ENCODE data around the gene FOXP1.

Gene FOXP1

GRCh38 chr3:71227270-71227661 is 356.3 kb downstream of the FOXP1 start:
- no peak for ATAC-seq
- no peak for TF ChIP-seq PATZ1 (CRISPR knock-in tag; IDR thresholded peaks at IDR 0.05; ENCODE audit: borderline replicate concordance)
- TF ChIP-seq GLIS3 (CRISPR knock-in tag; IDR thresholded peaks at IDR 0.05), result no peak
- TF ChIP-seq ZNF70 (CRISPR knock-in tag; IDR thresholded peaks at IDR 0.05), result no peak
- TF ChIP-seq PPARA (CRISPR knock-in tag; IDR thresholded peaks at IDR 0.05; ENCODE audit: borderline replicate concordance), result no peak
- TF ChIP-seq CSDC2 (CRISPR knock-in tag; IDR thresholded peaks at IDR 0.05), result no peak
- TF ChIP-seq, protein P1, sequence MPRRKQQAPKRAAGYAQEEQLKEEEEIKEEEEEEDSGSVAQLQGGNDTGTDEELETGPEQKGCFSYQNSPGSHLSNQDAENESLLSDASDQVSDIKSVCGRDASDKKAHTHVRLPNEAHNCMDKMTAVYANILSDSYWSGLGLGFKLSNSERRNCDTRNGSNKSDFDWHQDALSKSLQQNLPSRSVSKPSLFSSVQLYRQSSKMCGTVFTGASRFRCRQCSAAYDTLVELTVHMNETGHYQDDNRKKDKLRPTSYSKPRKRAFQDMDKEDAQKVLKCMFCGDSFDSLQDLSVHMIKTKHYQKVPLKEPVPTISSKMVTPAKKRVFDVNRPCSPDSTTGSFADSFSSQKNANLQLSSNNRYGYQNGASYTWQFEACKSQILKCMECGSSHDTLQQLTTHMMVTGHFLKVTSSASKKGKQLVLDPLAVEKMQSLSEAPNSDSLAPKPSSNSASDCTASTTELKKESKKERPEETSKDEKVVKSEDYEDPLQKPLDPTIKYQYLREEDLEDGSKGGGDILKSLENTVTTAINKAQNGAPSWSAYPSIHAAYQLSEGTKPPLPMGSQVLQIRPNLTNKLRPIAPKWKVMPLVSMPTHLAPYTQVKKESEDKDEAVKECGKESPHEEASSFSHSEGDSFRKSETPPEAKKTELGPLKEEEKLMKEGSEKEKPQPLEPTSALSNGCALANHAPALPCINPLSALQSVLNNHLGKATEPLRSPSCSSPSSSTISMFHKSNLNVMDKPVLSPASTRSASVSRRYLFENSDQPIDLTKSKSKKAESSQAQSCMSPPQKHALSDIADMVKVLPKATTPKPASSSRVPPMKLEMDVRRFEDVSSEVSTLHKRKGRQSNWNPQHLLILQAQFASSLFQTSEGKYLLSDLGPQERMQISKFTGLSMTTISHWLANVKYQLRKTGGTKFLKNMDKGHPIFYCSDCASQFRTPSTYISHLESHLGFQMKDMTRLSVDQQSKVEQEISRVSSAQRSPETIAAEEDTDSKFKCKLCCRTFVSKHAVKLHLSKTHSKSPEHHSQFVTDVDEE (CRISPR knock-in tag; IDR thresholded peaks at IDR 0.05), result no peak

DNA sequence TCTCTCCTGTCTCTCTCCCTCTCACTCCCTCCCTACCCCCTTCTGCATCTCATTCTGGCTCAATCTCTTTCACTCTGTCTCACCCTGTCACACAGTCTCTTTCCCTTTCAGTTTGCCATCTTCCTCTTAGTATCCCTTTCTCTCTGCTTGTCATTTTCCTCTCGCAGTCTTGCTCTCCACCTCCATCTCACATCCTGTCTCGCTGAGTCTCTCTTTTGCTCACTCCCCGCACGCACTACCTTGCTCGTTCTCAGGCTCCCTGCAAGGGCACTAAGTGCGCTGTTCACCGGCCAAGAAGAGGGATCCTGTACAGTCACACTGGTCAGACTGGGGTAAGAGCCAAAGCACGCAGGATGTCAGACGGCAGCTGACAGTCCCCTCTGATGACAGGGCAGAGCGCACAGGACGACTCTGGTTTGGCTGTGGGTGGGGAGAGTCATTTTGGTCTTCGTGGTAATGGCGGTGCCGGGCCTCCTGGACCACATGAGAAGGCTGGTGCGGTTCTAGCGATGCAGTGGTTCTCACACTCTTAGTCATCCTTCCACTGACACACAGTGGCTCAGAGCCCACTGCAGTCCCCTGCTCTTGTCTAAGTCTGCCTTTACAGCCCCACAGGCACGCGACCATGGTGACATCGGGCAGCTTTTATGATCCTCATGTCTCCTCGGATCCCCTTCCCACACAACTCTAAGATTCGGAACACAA is 356.8 kb downstream of the FOXP1 start:
- ATAC-seq, result no peak; the same call in 1 of the 3 replicates
- TF ChIP-seq CREB5 (CRISPR knock-in tag; IDR thresholded peaks at IDR 0.05; ENCODE audit: low read depth) (no peak), ZFP30 (CRISPR knock-in tag; IDR thresholded peaks at IDR 0.05) (no peak), CSRNP3 (CRISPR knock-in tag; IDR thresholded peaks at IDR 0.05) (no peak), ARNTL (CRISPR knock-in tag; IDR thresholded peaks at IDR 0.05; ENCODE audit: borderline replicate concordance, low read depth) (no peak), ZFP3 (CRISPR knock-in tag; IDR thresholded peaks at IDR 0.05) (no peak), PATZ1 (CRISPR knock-in tag; IDR thresholded peaks at IDR 0.05; ENCODE audit: borderline replicate concordance) (no peak), POU6F1 (CRISPR knock-in tag; IDR thresholded peaks at IDR 0.05; ENCODE audit: borderline replicate concordance, low read depth) (no peak), GLIS3 (CRISPR knock-in tag; IDR thresholded peaks at IDR 0.05) (no peak), TCF4 (CRISPR knock-in tag; IDR thresholded peaks at IDR 0.05; ENCODE audit: borderline replicate concordance) (no peak), BACH2 (CRISPR knock-in tag; IDR thresholded peaks at IDR 0.05; ENCODE audit: borderline replicate concordance) (no peak), ZNF565 (CRISPR knock-in tag; conservative IDR thresholded peaks at IDR 0.05; ENCODE audit: low read depth) (no peak), TOX (CRISPR knock-in tag; IDR thresholded peaks at IDR 0.05; ENCODE audit: borderline replicate concordance) (no peak), ISL1 (CRISPR knock-in tag; IDR thresholded peaks at IDR 0.05) (no peak), ZNF70 (CRISPR knock-in tag; IDR thresholded peaks at IDR 0.05) (no peak), RARB (CRISPR knock-in tag; IDR thresholded peaks at IDR 0.05) (no peak), OSR1 (CRISPR knock-in tag; IDR thresholded peaks at IDR 0.05) (no peak), ESRRG (CRISPR knock-in tag; IDR thresholded peaks at IDR 0.05) (no peak)

Measured in SK-N-SH treated with all-trans-retinoic acid at 6 μM for 48 hours (cell line).